ENCODE measurements around the gene SDCBP2.

The SDCBP2 gene

GRCh38 chr20:1313236-1313964 lies 15.5 kb downstream of the SDCBP2 start:
- peak; percentile 80 for DNase-seq (ENCODE audit: low spot score)

GRCh38 chr20:1312904-1313235 lies 16.1 kb downstream of the SDCBP2 start:
- DNase-seq (ENCODE audit: low spot score), result no peak

- DNase-seq (ENCODE audit: low spot score), result no peak
Measured at GRCh38 chr20:1312308-1312707, 16.6 kb downstream of the SDCBP2 start.

- DNase-seq (ENCODE audit: low spot score), result no peak
Measured at GRCh38 chr20:1310506-1311190, 18.3 kb downstream of the SDCBP2 start.

GRCh38 chr20:1310071-1310470 lies 18.9 kb downstream of the SDCBP2 start:
- DNase-seq (ENCODE audit: low spot score), result peak; percentile 56

GRCh38 chr20:1309439-1309847 lies 19.5 kb downstream of the SDCBP2 start:
- peak; percentile 32 for DNase-seq (ENCODE audit: low spot score)

- DNase-seq (ENCODE audit: low spot score), result no peak
Measured at GRCh38 chr20:1308702-1309095, 20.2 kb downstream of the SDCBP2 start.

- no peak for DNase-seq (ENCODE audit: low spot score)
Measured at GRCh38 chr20:1308067-1308701, 20.8 kb downstream of the SDCBP2 start.

GRCh38 chr20:1307571-1307971 lies 21.4 kb downstream of the SDCBP2 start:
- DNase-seq (ENCODE audit: low spot score), result no peak

GRCh38 chr20:1307171-1307570 lies 21.8 kb downstream of the SDCBP2 start:
- DNase-seq (ENCODE audit: low spot score), result no peak

GRCh38 chr20:1306316-1307135 lies 22.4 kb downstream of the SDCBP2 start:
- no peak for DNase-seq (ENCODE audit: low spot score)

GRCh38 chr20:1305712-1306111 lies 23.2 kb downstream of the SDCBP2 start:
- no peak for DNase-seq (ENCODE audit: low spot score)

- DNase-seq (ENCODE audit: low spot score), result peak; percentile 64
Measured at GRCh38 chr20:1304710-1305515, 24.0 kb downstream of the SDCBP2 start.

GRCh38 chr20:1302685-1303541 lies 26.0 kb downstream of the SDCBP2 start:
- no peak for DNase-seq (ENCODE audit: low spot score)

- no peak for DNase-seq (ENCODE audit: low spot score)
Measured at GRCh38 chr20:1301031-1301529, 27.9 kb downstream of the SDCBP2 start.

- no peak for DNase-seq (ENCODE audit: low spot score)
Measured at GRCh38 chr20:1300083-1300840, 28.7 kb downstream of the SDCBP2 start.

GRCh38 chr20:1299522-1299921 lies 29.4 kb downstream of the SDCBP2 start:
- DNase-seq (ENCODE audit: low spot score), result peak; percentile 29

- DNase-seq (ENCODE audit: low spot score), result no peak
Measured at GRCh38 chr20:1298888-1299511, 29.9 kb downstream of the SDCBP2 start.

- no peak for DNase-seq (ENCODE audit: low spot score)
Measured at GRCh38 chr20:1298166-1298565, 30.8 kb downstream of the SDCBP2 start.

Measured in SK-N-DZ (cell line).